Liver (tissue), 9 donors: ENCODE results near the gene CUX1. TPM values are rescaled to one million over a fixed set of nuclear protein-coding genes. Genes with fewer than 3 reads are reported as not detected.

Source experiments
- DNase-seq: peaks from one replicate; pipeline ENCODE4 v3.0.0-alpha.2; 2017; ENCODE audit warnings: low spot score
- H3K27ac ChIP-seq, 2 donors: one replicate each; pipeline ENCODE4 v1.7.0; 2013; ENCODE audit warnings: inconsistent platforms in 2 of 2, low read length in 2 of 2, control low read depth in 1 of 2, low read depth in 1 of 2, mild to moderate bottlenecking in 1 of 2
- H3K27me3 ChIP-seq, 4 donors: one replicate each; pipeline versions ENCODE4 v1.6.1 to v1.7.0; 2013; ENCODE audit warnings: low read length in 3 of 4, inconsistent platforms in 1 of 4, mild to moderate bottlenecking in 1 of 4, moderate library complexity in 1 of 4; ENCODE audit not compliant: control insufficient read depth in 4 of 4, insufficient read depth in 4 of 4
- H3K36me3 ChIP-seq, 4 donors: one replicate each; pipeline versions ENCODE4 v1.6.1 to v1.7.0; 2013; ENCODE audit warnings: low read length in 3 of 4, mild to moderate bottlenecking in 3 of 4, low read depth in 1 of 4, moderate library complexity in 1 of 4; ENCODE audit not compliant: control insufficient read depth in 4 of 4, insufficient read depth in 3 of 4
- H3K4me1 ChIP-seq, 4 donors: one replicate each; pipeline versions ENCODE4 v1.6.1 to v1.7.0; 2013; ENCODE audit warnings: low read length in 3 of 4, mild to moderate bottlenecking in 3 of 4, moderate library complexity in 1 of 4; ENCODE audit not compliant: control insufficient read depth in 4 of 4, insufficient read depth in 4 of 4
- H3K4me3 ChIP-seq, 3 donors: one replicate each; pipeline versions ENCODE4 v1.6.1 to v1.7.0; 2013; ENCODE audit warnings: low read length in 3 of 3, control low read depth in 1 of 3, low read depth in 1 of 3, mild to moderate bottlenecking in 1 of 3
- H3K9ac ChIP-seq, 2 donors: one replicate each; pipeline ENCODE4 v1.7.0; 2013; ENCODE audit warnings: low read length in 2 of 2, mild to moderate bottlenecking in 2 of 2, moderate library complexity in 2 of 2, control low read depth in 1 of 2, low read depth in 1 of 2
- H3K9me3 ChIP-seq, 4 donors: one replicate each; pipeline versions ENCODE4 v1.6.1 to v1.7.0; 2013; ENCODE audit warnings: low read length in 3 of 4; ENCODE audit not compliant: control insufficient read depth in 4 of 4
- CTCF ChIP-seq: fragments of 150-350 bp; IDR thresholded peaks from 2 replicates; pipeline ENCODE4 v1.5.1; 2017; ENCODE audit warnings: improper control_type of control experiment, low read depth, low read length; ENCODE audit not compliant: missing input control
- EGR1 ChIP-seq, 2 donors: IDR thresholded peaks; 2 replicates each; pipeline ENCODE4 v1.6.1; 2016 to 2018; ENCODE audit warnings: antibody characterized with exemption in 2 of 2, low read depth in 2 of 2
- FOXA1 ChIP-seq: IDR thresholded peaks from 2 replicates; pipeline ENCODE4 v1.6.1; 2016; ENCODE audit warnings: antibody characterized with exemption
- FOXA2 ChIP-seq: IDR thresholded peaks from 2 replicates; pipeline ENCODE4 v1.6.1; 2016; ENCODE audit warnings: antibody characterized with exemption
- GABPA ChIP-seq, 2 donors: IDR thresholded peaks in 1 of 2; conservative IDR thresholded peaks in 1 of 2; 2 replicates each; pipeline ENCODE4 v1.6.1; 2016; ENCODE audit warnings: antibody characterized with exemption in 2 of 2, mild to moderate bottlenecking in 1 of 2, moderate library complexity in 1 of 2
- HNF4A ChIP-seq, 2 donors: conservative IDR thresholded peaks; 2 replicates each; pipeline ENCODE4 v1.6.1; 2016; ENCODE audit warnings: antibody characterized with exemption in 2 of 2, mild to moderate bottlenecking in 2 of 2
- HNF4G ChIP-seq: IDR thresholded peaks from 2 replicates; pipeline ENCODE4 v1.6.1; 2016; ENCODE audit warnings: antibody characterized with exemption
- JUND ChIP-seq, 2 donors: IDR thresholded peaks; 2 replicates each; pipeline ENCODE4 v1.6.1; 2016; ENCODE audit warnings: antibody characterized with exemption in 2 of 2
- NR2F2 ChIP-seq: IDR thresholded peaks from 2 replicates; pipeline ENCODE4 v1.6.1; 2016; ENCODE audit warnings: antibody characterized with exemption
- RAD21 ChIP-seq, 2 donors: IDR thresholded peaks; 2 replicates each; pipeline ENCODE4 v1.6.1; 2016; ENCODE audit warnings: antibody characterized with exemption in 2 of 2, mild to moderate bottlenecking in 2 of 2
- REST ChIP-seq: IDR thresholded peaks from 2 replicates; pipeline ENCODE4 v1.6.1; 2016; ENCODE audit warnings: antibody characterized with exemption, mild to moderate bottlenecking
- RXRA ChIP-seq, 2 donors: IDR thresholded peaks; 2 replicates each; pipeline ENCODE4 v1.6.1; 2017 to 2018; ENCODE audit warnings: antibody characterized with exemption in 2 of 2, mild to moderate bottlenecking in 1 of 2
- SP1 ChIP-seq: IDR thresholded peaks from 2 replicates; pipeline ENCODE4 v1.6.1; 2018; ENCODE audit warnings: antibody characterized with exemption, mild to moderate bottlenecking
- TAF1 ChIP-seq: conservative IDR thresholded peaks from 2 replicates; pipeline ENCODE4 v1.6.1; 2016; ENCODE audit warnings: antibody characterized with exemption, mild to moderate bottlenecking
- YY1 ChIP-seq: IDR thresholded peaks from 2 replicates; pipeline ENCODE4 v1.6.1; 2016; ENCODE audit warnings: antibody characterized with exemption, mild to moderate bottlenecking
- ZBTB33 ChIP-seq: IDR thresholded peaks from 2 replicates; pipeline ENCODE4 v1.6.1; 2016; ENCODE audit warnings: antibody characterized with exemption
- WGBS: extraction: QIAGEN DNeasy Blood & Tissue Kit; methylation state at CpG from one replicate; pipeline ENCODE4 v1.1.7; 2013; 5-methylcytosine and 5-hydroxymethylcytosine counted together
- polyA plus RNA-seq, 2 donors: library from polyadenylated mRNA; stranded (reverse) in 1 of 2; unstranded in 1 of 2; fragments of 200-250 nt in 1 of 2; fragments of >200 nt in 1 of 2; fragmentation: Nextera tagmentation in 1 of 2; extraction: Ambion mirVana in 1 of 2; gene quantifications; one replicate each; pipeline versions ENCODE4 v1.2.1 to v1.2.3, GENCODE V29; 2013 to 2015
- total RNA-seq, 2 donors: library from RNA; depleted of rRNA; stranded (reverse); fragments of >200 nt; gene quantifications; one replicate each; pipeline ENCODE4 v1.2.3, GENCODE V29; 2014
- donor health status: healthy.
- donor health status: healthy.
- donor health status: healthy.
- donor health status: healthy.
- donor health status: healthy.

The CUX1 gene
- total and polyA plus RNA-seq, 4 donors = 18.6 to 40.6 (median 21.4) TPM

- no peak for TF ChIP-seq JUND (IDR thresholded peaks at IDR 0.05)
- no peak for TF ChIP-seq ZBTB33
- TF ChIP-seq YY1 = no peak
- no peak for TF ChIP-seq FOXA2
- WGBS = 86% methylated on average over 18 of the region's 18 CpGs
- H3K4me1 ChIP-seq = no peaks in the 10 kb centered on the region
- no peak overlapping the region for H3K4me3 ChIP-seq
- H3K27ac ChIP-seq = no peak overlapping the region
- no peak for DNase-seq
- H3K9me3 ChIP-seq = no peaks in the 10 kb centered on the region
- no peak overlapping the region for H3K9ac ChIP-seq
- H3K27me3 ChIP-seq = no peaks in the 10 kb centered on the region
- H3K36me3 ChIP-seq = peaks cover 0 to 2% (median 0%) of the 10 kb centered on the region in 4 donors
These were observed 314.9 kb downstream of the CUX1 start for GRCh38 chr7:102132209-102132752.

GRCh38 chr7:102138676-102139075 is 321.2 kb downstream of the CUX1 start:
- 96% methylated on average over 6 of the region's 6 CpGs for WGBS
- Histone ChIP-seq H3K9me3 (no peaks in the 10 kb centered on the region), H3K4me1 (no peaks in the 10 kb centered on the region), H3K27me3 (no peaks in the 10 kb centered on the region), H3K36me3 (peaks cover 0 to 2% (median 0%) of the 10 kb centered on the region in 4 donors), H3K9ac (no peak overlapping the region), H3K27ac (no peak overlapping the region), H3K4me3 (no peak overlapping the region)
- TF ChIP-seq JUND (IDR thresholded peaks at IDR 0.05) = no peak
- no peak for TF ChIP-seq FOXA2
- no peak for TF ChIP-seq FOXA1
- no peak for TF ChIP-seq YY1
- no peak for TF ChIP-seq HNF4G
- no peak for TF ChIP-seq NR2F2
- TF ChIP-seq CTCF = no peak
- TF ChIP-seq REST = no peak
- TF ChIP-seq HNF4A (conservative IDR thresholded peaks at IDR 0.05) = no peak
- no peak for DNase-seq

GRCh38 chr7:102140952-102141370 is 323.5 kb downstream of the CUX1 start:
- DNase-seq = no peak
- no peak for TF ChIP-seq CTCF
- no peak for TF ChIP-seq FOXA1
- no peak for TF ChIP-seq RAD21 (IDR thresholded peaks at IDR 0.05)
- no peak for TF ChIP-seq GABPA (IDR thresholded peaks at IDR 0.05 in 1 of 2, conservative IDR thresholded peaks at IDR 0.05 in 1 of 2)
- no peak for TF ChIP-seq ZBTB33
- no peak for TF ChIP-seq TAF1
- no peak for TF ChIP-seq RXRA (IDR thresholded peaks at IDR 0.05)
- TF ChIP-seq EGR1 (IDR thresholded peaks at IDR 0.05; ENCODE audit: low read depth in 2 of 2) = no peak
- no peak for TF ChIP-seq FOXA2
- TF ChIP-seq SP1 = no peak
- TF ChIP-seq YY1 = no peak
- no peak for TF ChIP-seq JUND (IDR thresholded peaks at IDR 0.05)

More at GRCh38 chr7:102140952-102141370, 323.5 kb downstream of the CUX1 start:
- Histone ChIP-seq H3K9ac (no peak overlapping the region), H3K27me3 (no peaks in the 10 kb centered on the region), H3K27ac (no peak overlapping the region), H3K4me1 (no peaks in the 10 kb centered on the region), H3K36me3 (peaks cover 0 to 3% (median 0%) of the 10 kb centered on the region in 4 donors), H3K9me3 (no peaks in the 10 kb centered on the region), H3K4me3 (no peak overlapping the region)
- WGBS = 78% methylated on average over 14 of the region's 14 CpGs
